Adrenal gland (tissue), 12 donors: ENCODE results near the gene PRKD1. TPM values are rescaled to one million over a fixed set of nuclear protein-coding genes. Genes with fewer than 3 reads are reported as not detected.

ENCODE experiments used
- DNase-seq, 7 donors: peaks; one replicate each; pipeline ENCODE4 v3.0.0-alpha.2; 2019 to 2020
- H3K27ac ChIP-seq, 5 donors: fragments of 200-600 bp; sonication (generic) in 4 of 5; 1 replicate in 3 of 5; 2 replicates in 2 of 5; pipeline versions ENCODE4 v1.5.1 to v1.8.0; 2016 to 2020; ENCODE audit warnings: mild to moderate bottlenecking in 1 of 5
- H3K27me3 ChIP-seq: fragments of 200-600 bp; 2 replicates; pipeline ENCODE4 v1.8.0; 2021
- H3K36me3 ChIP-seq, 2 donors: fragments of 200-600 bp; replicated peaks in 1 of 2; 1 replicate in 1 of 2; 2 replicates in 1 of 2; pipeline versions ENCODE4 v1.5.1 to v1.8.0; 2018 to 2022
- H3K4me1 ChIP-seq, 2 donors: fragments of 200-600 bp; replicated peaks in 1 of 2; 1 replicate in 1 of 2; 2 replicates in 1 of 2; pipeline versions ENCODE4 v1.5.1 to v1.8.0; 2018 to 2021
- H3K4me3 ChIP-seq, 4 donors: fragments of 200-600 bp; sonication (generic) in 3 of 4; one replicate each; pipeline ENCODE4 v1.5.1; 2016 to 2018
- H3K9me3 ChIP-seq, 3 donors: fragments of 200-600 bp; sonication (generic) in 1 of 3; replicated peaks in 1 of 3; 1 replicate in 2 of 3; 2 replicates in 1 of 3; pipeline versions ENCODE4 v1.5.1 to v1.8.0; 2016 to 2021
- POLR2A ChIP-seq, 2 donors: fragments of 450-650 bp; IDR thresholded peaks; one replicate each; pipeline ENCODE4 v1.6.1; 2017; ENCODE audit warnings: antibody characterized with exemption in 2 of 2, mild to moderate bottlenecking in 2 of 2, moderate library complexity in 1 of 2
- WGBS, 4 donors: extraction: QIAGEN DNeasy Blood & Tissue Kit in 2 of 4; methylation state at CpG; one replicate each; pipeline versions ENCODE4 v1.1.5 to v1.1.7; 2013 to 2017; 5-methylcytosine and 5-hydroxymethylcytosine counted together
- intact Hi-C, 2 donors: fragments of 100-400 bp; cut with DNase I; formaldehyde crosslinking; loops; one replicate each; pipeline versions ENCODE4 v1.14.1 to v1.15.0; 2022 to 2023
- polyA plus RNA-seq, 3 donors: library from polyadenylated mRNA; stranded (reverse); fragments of 200-250 nt in 2 of 3; fragments of 350-450 nt in 1 of 3; fragmentation: Illumina TruSeq in 1 of 3; extraction: RNeasy Lipid Tissue Mini Kit (QIAGEN cat#74804) in 1 of 3; gene quantifications; one replicate each; pipeline ENCODE4 v1.2.3, GENCODE V29; 2013 to 2014
- total RNA-seq, 9 donors: library from RNA; depleted of rRNA in 4 of 9; stranded (reverse); fragments of >200 nt in 4 of 9; fragments of 120-200 nt in 1 of 9; fragmentation: NEBNext Ultra II Directional in 1 of 9; extraction: Animal tissue kit (Norgen Biotek cat#: 25700) in 1 of 9; gene quantifications; one replicate each; pipeline versions ENCODE4 v1.1.0 to v1.2.4, GENCODE V29; 2013 to 2023
- TF ChIP-seq, protein P1 (sequence below), 6 experiments: fragments of 450-650 bp in 4 of 6; fragments of 200-600 bp in 2 of 6; sonication (generic) in 1 of 6; IDR thresholded peaks; 1 replicate in 5 of 6; 2 replicates in 1 of 6; pipeline versions ENCODE4 v1.5.1 to v1.8.0; 2016 to 2021; ENCODE audit warnings: antibody characterized with exemption in 6 of 6, mild to moderate bottlenecking in 2 of 6, moderate library complexity in 1 of 6
- donor health status: healthy with polysubstance abuse.
- donor health status: Bipolar disorder and iron deficiency.
- donor health status: DM: yes; HTN: yes; CAD: no.
- donor health status: DM: no; HTN: no; CAD: no.
- donor health status: DM: no; HTN: no; CAD: no.
- donor health status: DM: yes; HTN: yes; CAD: no.

The PRKD1 gene
- total and polyA plus RNA-seq, 12 donors: 6.9 to 30.1 (median 22.0) TPM

DNA sequence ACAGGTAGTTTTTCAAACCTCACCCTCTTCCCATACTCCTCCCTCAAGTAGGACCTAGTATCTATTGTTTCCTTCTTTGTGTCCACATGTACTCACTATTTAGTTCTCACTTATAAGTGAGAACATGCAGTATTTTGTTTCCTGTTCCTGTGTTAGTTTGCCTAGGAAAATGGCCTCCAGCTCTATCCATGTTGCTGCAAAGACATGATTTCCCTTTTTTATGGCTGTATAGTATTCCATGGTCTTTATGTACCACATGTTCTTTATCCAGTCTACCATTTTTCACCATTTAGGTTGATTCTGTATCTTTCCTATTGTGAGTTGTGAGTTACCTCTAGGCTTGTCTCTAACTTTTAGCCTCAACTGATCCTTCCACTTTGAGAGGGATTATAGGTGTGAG lies 310.7 kb downstream of the PRKD1 start:
- Histone ChIP-seq H3K36me3 (no peaks in the 10 kb centered on the region), H3K4me1 (no peaks in the 10 kb centered on the region), H3K4me3 (no peak overlapping the region), H3K9me3 (no peaks in the 10 kb centered on the region), H3K27me3 (no peaks in the 10 kb centered on the region), H3K27ac (no peak overlapping the region)
- intact Hi-C loops: no loop called here
- no peak for DNase-seq
- no peak for TF ChIP-seq POLR2A (IDR thresholded peaks at IDR 0.05)
- TF ChIP-seq, protein P1, sequence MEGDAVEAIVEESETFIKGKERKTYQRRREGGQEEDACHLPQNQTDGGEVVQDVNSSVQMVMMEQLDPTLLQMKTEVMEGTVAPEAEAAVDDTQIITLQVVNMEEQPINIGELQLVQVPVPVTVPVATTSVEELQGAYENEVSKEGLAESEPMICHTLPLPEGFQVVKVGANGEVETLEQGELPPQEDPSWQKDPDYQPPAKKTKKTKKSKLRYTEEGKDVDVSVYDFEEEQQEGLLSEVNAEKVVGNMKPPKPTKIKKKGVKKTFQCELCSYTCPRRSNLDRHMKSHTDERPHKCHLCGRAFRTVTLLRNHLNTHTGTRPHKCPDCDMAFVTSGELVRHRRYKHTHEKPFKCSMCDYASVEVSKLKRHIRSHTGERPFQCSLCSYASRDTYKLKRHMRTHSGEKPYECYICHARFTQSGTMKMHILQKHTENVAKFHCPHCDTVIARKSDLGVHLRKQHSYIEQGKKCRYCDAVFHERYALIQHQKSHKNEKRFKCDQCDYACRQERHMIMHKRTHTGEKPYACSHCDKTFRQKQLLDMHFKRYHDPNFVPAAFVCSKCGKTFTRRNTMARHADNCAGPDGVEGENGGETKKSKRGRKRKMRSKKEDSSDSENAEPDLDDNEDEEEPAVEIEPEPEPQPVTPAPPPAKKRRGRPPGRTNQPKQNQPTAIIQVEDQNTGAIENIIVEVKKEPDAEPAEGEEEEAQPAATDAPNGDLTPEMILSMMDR (IDR thresholded peaks at IDR 0.05): no peak

DNA sequence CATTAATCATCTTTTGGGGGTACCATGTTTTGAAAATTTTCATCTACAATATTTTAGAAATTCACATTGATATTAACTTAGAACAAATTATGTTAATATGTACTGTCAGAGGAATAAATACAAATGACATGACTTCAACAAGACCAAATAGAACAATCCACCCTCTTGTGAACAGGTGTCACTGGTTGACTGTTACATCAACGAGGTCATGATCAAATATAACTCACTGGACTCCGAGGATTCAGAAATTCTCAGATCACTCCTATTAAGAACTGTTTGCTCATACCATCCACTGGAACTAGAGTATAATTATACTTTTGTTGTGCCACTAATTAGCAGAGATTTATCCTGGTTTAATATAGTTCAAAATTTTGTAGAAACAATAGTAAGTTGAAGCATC lies 318.8 kb downstream of the PRKD1 start:
- Histone ChIP-seq H3K9me3 (no peaks in the 10 kb centered on the region), H3K4me3 (no peak overlapping the region), H3K36me3 (no peaks in the 10 kb centered on the region), H3K27ac (no peak overlapping the region), H3K4me1 (no peaks in the 10 kb centered on the region), H3K27me3 (no peaks in the 10 kb centered on the region)
- DNase-seq: no peak
- 87 to 96% (median 91%) methylated on average over 2 of the region's 2 CpGs for WGBS, 4 donors
- intact Hi-C loops: no loop called here
- no peak for TF ChIP-seq POLR2A (IDR thresholded peaks at IDR 0.05)
- TF ChIP-seq, protein P1 (IDR thresholded peaks at IDR 0.05): no peak

DNA sequence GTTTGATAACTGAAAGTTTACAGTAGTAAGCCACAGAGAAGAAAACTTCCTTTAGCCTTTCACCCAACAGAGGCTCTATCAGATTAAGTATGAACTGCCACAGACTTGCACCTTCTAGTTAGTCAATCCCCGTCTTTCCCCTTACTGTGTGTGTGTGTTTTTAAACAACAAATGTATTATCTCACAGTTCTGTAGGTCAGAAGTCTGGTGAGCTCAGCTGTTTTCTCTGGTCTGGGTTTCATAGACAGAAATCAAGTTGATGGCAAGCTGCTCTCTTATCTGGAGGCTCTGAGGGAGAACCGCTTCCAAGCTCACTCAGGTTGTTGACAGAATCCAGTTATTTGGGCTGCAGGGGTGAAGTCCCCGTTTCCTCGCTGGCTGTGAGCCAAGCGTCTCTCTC lies 320.5 kb downstream of the PRKD1 start:
- 73 to 84% (median 78%) methylated on average over 5 of the region's 5 CpGs for WGBS, 4 donors
- Histone ChIP-seq H3K27me3 (no peaks in the 10 kb centered on the region), H3K4me1 (no peaks in the 10 kb centered on the region), H3K9me3 (no peaks in the 10 kb centered on the region), H3K4me3 (no peak overlapping the region), H3K36me3 (no peaks in the 10 kb centered on the region), H3K27ac (no peak overlapping the region)
- intact Hi-C loops: no loop called here
- TF ChIP-seq, protein P1 (IDR thresholded peaks at IDR 0.05): no peak
- TF ChIP-seq POLR2A (IDR thresholded peaks at IDR 0.05): no peak
- no peak for DNase-seq

DNA sequence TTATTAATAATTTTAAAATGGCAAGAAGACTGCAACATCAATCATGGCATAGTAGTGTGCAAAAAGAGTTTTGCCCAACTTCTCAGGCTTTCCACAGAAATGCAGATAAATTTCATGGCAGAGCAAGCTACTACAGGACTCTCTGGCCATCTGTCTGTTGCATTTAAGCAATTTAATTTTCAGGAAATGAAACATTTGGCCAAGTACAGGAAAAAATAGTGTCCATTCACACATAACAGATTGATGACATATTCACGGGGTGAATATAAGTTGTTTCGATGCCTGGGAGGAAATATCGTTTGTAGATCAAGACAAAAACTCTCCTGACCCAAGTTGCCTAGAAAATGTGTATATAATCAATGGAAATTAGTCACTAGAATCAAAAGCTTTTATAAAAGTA lies 324.0 kb downstream of the PRKD1 start:
- Histone ChIP-seq H3K27ac (no peak overlapping the region), H3K9me3 (no peaks in the 10 kb centered on the region), H3K4me1 (no peaks in the 10 kb centered on the region), H3K27me3 (no peaks in the 10 kb centered on the region), H3K4me3 (no peak overlapping the region), H3K36me3 (no peaks in the 10 kb centered on the region)
- intact Hi-C loops: no loop called here
- 80 to 98% (median 85%) methylated on average over 3 of the region's 3 CpGs for whole genome bisulfite sequencing, 4 donors
- DNase-seq: no peak
- TF ChIP-seq, protein P1 (IDR thresholded peaks at IDR 0.05): no peak
- TF ChIP-seq POLR2A (IDR thresholded peaks at IDR 0.05): no peak
